ENCODE measurements around the gene GJB5. TPM values are rescaled to one million over a fixed set of nuclear protein-coding genes. Genes with fewer than 3 reads are reported as not detected.

GJB5 gene
- total RNA-seq, 1 donor from 2014 or later: not detected

DNA sequence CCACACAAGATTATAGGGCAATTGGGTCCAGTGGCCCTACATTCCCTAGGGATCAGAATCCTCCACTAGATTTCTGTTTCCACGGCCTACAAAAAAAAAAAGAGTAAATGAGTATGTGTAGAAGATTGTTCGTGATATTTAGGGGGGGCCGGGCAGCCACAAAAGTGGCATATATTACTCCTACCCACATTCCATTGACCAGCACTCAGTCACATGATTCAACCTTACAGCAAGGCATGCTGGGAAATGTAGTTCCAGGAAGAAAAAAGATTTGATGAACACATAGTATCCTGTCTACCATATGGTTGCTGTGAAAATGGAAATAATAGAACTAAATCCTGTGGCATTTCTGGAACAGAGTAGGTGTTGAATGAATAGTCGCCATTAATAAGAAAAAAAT, 43.4 kb upstream of the GJB5 start:
- H3K36me3 Mint-ChIP-seq (ENCODE audit: low read depth): no peaks in the 10 kb centered on the region
- TF ChIP-seq, protein P1, sequence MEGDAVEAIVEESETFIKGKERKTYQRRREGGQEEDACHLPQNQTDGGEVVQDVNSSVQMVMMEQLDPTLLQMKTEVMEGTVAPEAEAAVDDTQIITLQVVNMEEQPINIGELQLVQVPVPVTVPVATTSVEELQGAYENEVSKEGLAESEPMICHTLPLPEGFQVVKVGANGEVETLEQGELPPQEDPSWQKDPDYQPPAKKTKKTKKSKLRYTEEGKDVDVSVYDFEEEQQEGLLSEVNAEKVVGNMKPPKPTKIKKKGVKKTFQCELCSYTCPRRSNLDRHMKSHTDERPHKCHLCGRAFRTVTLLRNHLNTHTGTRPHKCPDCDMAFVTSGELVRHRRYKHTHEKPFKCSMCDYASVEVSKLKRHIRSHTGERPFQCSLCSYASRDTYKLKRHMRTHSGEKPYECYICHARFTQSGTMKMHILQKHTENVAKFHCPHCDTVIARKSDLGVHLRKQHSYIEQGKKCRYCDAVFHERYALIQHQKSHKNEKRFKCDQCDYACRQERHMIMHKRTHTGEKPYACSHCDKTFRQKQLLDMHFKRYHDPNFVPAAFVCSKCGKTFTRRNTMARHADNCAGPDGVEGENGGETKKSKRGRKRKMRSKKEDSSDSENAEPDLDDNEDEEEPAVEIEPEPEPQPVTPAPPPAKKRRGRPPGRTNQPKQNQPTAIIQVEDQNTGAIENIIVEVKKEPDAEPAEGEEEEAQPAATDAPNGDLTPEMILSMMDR (conservative IDR thresholded peaks at IDR 0.05): no peak
- peaks cover 16% of the 10 kb centered on the region for H3K27me3 Mint-ChIP-seq (ENCODE audit: low read depth)
- H3K27ac Mint-ChIP-seq (ENCODE audit: unreplicated experiment): no peak overlapping the region
- no peaks in the 10 kb centered on the region for H3K9me3 Mint-ChIP-seq
- H3K4me1 Mint-ChIP-seq: no peaks in the 10 kb centered on the region
- no peak overlapping the region for H3K4me3 Mint-ChIP-seq
- no peak for DNase-seq (ENCODE audit: low read depth, low spot score)

DNA sequence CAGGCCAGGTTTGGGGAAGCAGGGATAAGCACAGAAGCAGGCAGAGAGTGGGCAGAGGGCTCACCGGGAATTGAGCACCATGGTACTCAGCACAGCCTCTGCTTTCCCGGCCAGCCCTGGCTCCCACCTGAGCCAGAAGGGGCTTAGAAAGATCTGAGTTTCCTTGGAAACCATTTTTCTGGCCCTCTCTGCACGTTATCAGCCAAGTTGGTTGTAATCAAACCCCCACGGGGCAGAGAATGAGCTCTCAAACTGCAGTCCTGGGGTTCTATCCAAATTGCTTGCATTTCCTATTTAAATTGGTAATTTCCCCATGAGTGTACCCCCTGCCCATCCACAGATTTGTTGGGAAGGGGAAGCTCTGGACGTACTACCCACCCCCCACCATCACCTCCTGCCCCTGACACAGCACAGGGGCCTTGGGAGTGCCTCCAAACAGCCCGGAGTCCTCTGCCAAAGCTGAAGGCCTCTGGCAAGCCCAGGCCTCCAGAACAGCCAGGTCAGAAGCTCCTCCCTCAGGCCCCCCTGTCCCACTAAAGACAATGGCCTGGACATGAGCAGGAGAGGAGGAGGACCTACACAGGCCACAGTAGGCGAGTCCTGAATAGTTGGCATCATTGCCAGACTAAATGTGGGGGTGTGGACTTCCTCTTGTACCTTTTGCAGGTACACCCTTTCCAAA, 42.7 kb upstream of the GJB5 start:
- Mint-ChIP-seq H3K27me3 (ENCODE audit: low read depth) (peaks cover 16% of the 10 kb centered on the region), H3K4me3 (no peak overlapping the region), H3K27ac (ENCODE audit: unreplicated experiment) (no peak overlapping the region), H3K36me3 (ENCODE audit: low read depth) (no peaks in the 10 kb centered on the region), H3K4me1 (no peaks in the 10 kb centered on the region), H3K9me3 (no peaks in the 10 kb centered on the region)
- DNase-seq (ENCODE audit: low read depth, low spot score): no peak
- TF ChIP-seq, protein P1 (conservative IDR thresholded peaks at IDR 0.05): no peak

DNA sequence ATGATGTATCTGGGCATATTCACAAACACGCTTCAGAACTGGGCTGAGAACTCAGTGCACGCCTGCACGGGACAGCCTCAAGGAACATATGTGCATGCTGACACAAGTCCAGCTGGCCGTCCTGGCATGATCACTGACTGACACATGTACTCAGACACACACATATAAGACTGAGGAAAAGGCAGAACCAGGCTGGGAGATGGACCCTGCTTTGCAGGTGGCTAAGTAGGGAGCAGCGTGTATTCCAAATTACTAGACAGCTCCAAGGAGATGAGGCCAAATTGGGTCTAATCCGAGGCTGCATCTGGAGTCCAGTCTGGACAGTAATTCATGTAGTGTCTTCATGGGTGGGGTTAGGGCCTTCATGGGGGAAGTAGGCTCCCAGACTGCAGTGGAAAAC, 41.4 kb upstream of the GJB5 start:
- H3K36me3 Mint-ChIP-seq (ENCODE audit: low read depth): no peaks in the 10 kb centered on the region
- peaks cover 14% of the 10 kb centered on the region for H3K27me3 Mint-ChIP-seq (ENCODE audit: low read depth)
- H3K4me1 Mint-ChIP-seq: no peaks in the 10 kb centered on the region
- TF ChIP-seq, protein P1 (conservative IDR thresholded peaks at IDR 0.05): no peak
- H3K9me3 Mint-ChIP-seq: no peaks in the 10 kb centered on the region
- DNase-seq (ENCODE audit: low read depth, low spot score): no peak
- no peak overlapping the region for H3K4me3 Mint-ChIP-seq
- H3K27ac Mint-ChIP-seq (ENCODE audit: unreplicated experiment): no peak overlapping the region

DNA sequence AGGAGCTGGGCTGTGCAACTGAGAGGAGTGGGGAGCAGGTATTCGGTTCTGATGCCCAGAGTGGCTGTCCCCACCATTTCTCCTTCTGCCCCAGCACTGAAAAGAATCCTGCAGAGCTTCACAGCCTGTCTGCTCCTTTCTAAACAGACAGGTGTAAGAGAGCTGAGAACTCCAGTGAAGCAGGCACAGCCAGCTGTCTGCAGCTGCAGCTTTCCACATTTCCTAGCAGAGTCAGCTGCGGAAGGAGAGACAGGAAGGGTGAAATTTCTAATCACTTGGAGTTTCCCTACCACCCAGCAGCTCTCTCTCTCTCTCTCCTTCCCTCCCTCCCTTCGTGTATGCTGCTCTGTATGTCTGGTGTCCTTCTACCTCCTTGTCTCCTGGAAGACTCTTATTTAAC, 40.5 kb upstream of the GJB5 start:
- Mint-ChIP-seq H3K4me3 (no peak overlapping the region), H3K9me3 (no peaks in the 10 kb centered on the region), H3K36me3 (ENCODE audit: low read depth) (no peaks in the 10 kb centered on the region), H3K27ac (ENCODE audit: unreplicated experiment) (no peak overlapping the region), H3K4me1 (no peaks in the 10 kb centered on the region), H3K27me3 (ENCODE audit: low read depth) (peaks cover 20% of the 10 kb centered on the region)
- TF ChIP-seq, protein P1 (conservative IDR thresholded peaks at IDR 0.05): no peak
- no peak for DNase-seq (ENCODE audit: low read depth, low spot score)

DNA sequence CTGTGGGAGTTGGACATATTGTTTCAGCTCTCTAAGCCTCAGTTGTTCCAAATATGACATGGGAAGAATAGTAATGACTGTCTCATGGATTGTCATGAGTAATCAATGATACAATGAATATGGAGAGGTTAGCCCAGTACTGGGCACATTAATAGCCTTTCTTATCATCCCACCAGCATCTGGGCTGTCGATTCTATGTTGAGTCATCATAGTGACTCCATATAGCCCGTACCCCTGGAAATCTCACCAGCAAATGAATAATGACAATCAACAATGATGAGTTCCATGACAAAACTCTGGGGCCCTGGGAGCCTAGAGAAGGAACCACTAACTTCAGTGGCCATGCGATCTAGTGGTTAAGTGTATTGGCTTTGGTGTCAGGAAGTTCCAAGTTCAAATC, 39.7 kb upstream of the GJB5 start:
- H3K36me3 Mint-ChIP-seq (ENCODE audit: low read depth): no peaks in the 10 kb centered on the region
- TF ChIP-seq, protein P1 (conservative IDR thresholded peaks at IDR 0.05): no peak

More for the DNA sequence above, 39.7 kb upstream of the GJB5 start:
- peaks cover 27% of the 10 kb centered on the region for H3K27me3 Mint-ChIP-seq (ENCODE audit: low read depth)
- H3K4me3 Mint-ChIP-seq: no peak overlapping the region
- no peak for DNase-seq (ENCODE audit: low read depth, low spot score)
- no peak overlapping the region for H3K27ac Mint-ChIP-seq (ENCODE audit: unreplicated experiment)
- H3K9me3 Mint-ChIP-seq: no peaks in the 10 kb centered on the region
- H3K4me1 Mint-ChIP-seq: no peaks in the 10 kb centered on the region

Measured in neural crest cell (in vitro differentiated cells).